AG09309 (cell line): ENCODE measurements around the gene CDKL4.
"Not testable (repeated sequence)": the region's sequence is repeated elsewhere in the genome, so short reads cannot be mapped to it uniquely, and the experiment has no call there.

Source experiments
- DNase-seq: peaks from one replicate; pipeline ENCODE4 v3.0.0-alpha.2; 2010; ENCODE audit warnings: low read depth
- H3K4me3 ChIP-seq: 2 replicates; pipeline ENCODE4 v1.5.1; 2011; ENCODE audit warnings: mild to moderate bottlenecking, low read depth, low read length, moderate library complexity; ENCODE audit not compliant: control insufficient read depth
- TF ChIP-seq, protein P1 (sequence below): IDR thresholded peaks from 2 replicates; pipeline ENCODE4 v1.5.1; 2011; ENCODE audit warnings: mild to moderate bottlenecking, low read depth, low read length, inconsistent platforms; ENCODE audit not compliant: insufficient read depth, control insufficient read depth; ENCODE audit errors: missing control alignments

The CDKL4 gene

DNA sequence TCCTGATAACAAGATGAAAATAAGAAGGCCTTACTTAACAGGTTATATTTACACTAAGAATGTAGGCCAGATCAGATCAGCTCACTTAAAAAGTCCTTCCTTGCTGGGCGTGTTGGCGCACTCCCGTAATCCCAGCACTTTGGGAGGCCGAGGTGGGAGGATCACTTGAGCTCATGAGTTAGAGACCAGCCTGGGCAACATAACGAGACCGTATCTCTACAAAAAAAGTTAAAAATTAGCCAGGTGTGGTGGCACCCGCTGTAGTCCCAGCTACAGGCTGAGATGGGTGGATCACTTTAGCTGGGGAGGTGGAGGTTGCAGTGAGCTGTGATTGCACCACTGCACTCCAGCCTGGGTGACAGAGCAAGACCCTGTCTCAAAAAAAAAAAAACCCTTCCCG, 69.7 kb downstream of the CDKL4 start:
- no peak for DNase-seq
- H3K4me3 ChIP-seq, result no peak overlapping the region
- TF ChIP-seq, protein P1, sequence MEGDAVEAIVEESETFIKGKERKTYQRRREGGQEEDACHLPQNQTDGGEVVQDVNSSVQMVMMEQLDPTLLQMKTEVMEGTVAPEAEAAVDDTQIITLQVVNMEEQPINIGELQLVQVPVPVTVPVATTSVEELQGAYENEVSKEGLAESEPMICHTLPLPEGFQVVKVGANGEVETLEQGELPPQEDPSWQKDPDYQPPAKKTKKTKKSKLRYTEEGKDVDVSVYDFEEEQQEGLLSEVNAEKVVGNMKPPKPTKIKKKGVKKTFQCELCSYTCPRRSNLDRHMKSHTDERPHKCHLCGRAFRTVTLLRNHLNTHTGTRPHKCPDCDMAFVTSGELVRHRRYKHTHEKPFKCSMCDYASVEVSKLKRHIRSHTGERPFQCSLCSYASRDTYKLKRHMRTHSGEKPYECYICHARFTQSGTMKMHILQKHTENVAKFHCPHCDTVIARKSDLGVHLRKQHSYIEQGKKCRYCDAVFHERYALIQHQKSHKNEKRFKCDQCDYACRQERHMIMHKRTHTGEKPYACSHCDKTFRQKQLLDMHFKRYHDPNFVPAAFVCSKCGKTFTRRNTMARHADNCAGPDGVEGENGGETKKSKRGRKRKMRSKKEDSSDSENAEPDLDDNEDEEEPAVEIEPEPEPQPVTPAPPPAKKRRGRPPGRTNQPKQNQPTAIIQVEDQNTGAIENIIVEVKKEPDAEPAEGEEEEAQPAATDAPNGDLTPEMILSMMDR, result no peak

DNA sequence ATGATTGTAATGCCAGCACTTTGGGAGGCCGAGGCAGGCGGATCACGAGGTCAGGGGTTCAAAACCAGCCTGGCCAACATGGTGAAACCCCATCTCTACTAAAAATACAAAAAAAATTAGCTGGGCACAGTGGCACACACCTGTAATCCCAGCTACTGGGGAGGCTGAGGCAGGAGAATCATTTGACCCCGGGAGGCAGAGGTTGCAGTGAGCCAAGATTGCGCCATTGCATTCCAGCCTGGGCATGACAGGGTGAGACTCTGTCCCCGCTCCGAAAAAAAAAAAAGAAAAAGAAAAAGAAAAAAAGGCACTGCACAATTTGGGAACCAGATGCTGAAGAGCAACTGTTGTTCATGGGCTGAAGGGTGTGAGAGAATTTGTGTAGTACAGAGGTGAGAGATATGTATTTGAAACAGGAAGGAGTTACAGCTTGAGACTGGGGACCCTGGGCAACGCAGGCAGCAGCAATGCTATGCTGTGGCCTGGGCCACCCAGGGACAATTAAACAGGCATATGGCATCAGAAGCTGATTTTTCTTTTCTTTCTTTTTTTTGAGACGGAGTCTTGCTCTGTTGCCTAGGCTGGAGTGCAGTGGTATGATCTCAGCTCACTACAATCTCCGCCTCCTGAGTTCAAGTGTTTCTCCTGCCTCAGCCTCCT, 71.6 kb downstream of the CDKL4 start:
- not testable (repeated sequence) for DNase-seq, H3K4me3 ChIP-seq

DNA sequence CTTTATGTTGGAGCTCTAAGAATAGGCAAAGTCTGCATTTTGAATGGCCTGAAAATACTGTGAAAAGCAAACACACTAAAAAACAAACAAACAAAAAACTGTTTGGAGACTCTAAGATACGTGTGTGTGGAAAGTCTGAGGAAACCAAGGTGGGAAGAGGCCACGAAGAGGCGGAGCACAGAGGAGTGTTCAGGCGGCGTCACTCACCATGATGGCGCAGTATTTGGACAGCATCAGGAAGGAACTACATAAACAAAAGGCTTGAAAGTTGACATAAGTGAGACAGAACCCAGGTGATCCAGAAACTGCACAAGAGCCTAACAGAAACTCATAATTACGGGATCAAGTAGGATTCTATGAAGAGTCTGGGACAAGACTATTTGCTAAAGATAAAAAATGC, 72.1 kb downstream of the CDKL4 start:
- TF ChIP-seq, protein P1, result no peak
- no peak overlapping the region for H3K4me3 ChIP-seq
- no peak for DNase-seq

DNA sequence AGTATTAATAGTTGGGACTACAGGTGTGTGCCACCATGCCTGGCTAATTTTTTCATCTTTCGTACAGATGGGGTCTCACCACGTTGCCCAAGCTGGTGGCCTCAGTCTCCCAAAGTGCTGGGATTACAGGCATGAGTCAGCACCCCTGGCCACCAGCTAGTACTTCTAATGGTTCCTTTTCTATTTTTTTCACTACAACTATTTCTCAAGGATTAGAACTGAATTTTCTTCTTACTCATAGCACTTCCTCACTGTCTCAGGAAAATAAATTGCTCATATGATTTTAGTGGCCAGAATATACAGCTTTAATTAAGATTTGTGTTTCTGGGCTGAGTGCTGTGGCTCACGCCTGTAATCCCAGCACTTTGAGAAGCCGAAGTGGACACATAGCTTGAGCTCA, 79.7 kb downstream of the CDKL4 start:
- DNase-seq, result no peak
- TF ChIP-seq, protein P1, result no peak

DNA sequence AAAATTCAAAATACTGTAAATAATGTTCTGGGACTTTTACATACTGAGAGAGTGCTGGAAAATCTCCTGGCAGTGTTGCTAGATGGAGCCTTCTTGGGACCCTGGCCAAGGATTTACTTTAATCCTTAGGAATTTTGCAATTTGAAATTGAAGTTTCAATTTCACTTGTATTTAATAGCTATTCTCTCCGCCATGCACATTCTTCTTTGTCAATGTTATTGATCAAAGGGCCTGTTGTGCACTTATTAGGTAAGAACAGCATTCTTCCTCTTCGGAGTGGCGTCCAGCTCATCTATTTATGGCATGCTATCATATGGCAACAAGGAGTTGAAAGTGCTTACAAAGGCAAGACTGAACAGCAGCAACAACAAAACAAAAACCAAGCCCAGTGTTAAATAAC, 82.8 kb downstream of the CDKL4 start:
- no peak overlapping the region for H3K4me3 ChIP-seq
- no peak for DNase-seq
- TF ChIP-seq, protein P1, result no peak

More for the DNA sequence above, 79.7 kb downstream of the CDKL4 start:
- no peak overlapping the region for H3K4me3 ChIP-seq

DNA sequence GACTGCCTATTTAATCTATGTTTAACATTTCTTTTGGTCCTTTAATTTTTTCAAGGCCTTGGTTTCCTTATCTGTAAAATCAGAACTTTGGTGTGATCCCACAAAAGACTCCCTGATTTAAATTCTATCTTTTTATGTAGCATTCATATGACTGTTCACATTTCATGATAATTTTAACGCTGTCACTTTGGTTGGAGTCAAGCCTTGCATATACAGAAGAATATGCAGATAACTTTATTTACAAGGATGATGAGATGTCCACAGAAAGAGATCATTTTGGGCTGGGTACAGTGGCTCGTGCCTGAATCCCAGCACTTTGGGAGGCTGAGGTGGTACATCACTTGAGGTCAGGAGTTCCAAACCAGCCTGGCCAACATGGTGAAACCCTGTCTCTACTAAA, 84.5 kb downstream of the CDKL4 start:
- no peak for DNase-seq
- TF ChIP-seq, protein P1, result no peak
- H3K4me3 ChIP-seq, result no peak overlapping the region

DNA sequence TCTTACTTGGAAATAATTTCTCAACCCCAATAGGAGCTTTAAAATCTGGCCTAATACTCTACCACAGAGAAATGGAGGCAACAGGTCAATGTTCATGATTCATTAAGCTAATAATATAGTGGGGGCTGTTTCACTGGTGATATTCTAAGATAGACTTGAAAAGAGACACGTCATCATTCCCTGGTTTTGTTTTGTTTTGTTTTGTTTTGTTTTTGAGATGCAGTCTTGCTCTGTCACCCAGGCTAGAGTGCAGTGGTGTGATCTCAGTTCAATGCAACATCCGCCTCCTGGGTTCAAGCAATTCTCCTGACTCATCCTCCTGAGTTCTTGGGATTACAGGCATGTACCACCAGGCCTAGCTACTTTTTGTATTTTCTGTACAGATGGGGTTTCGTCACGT, 85.4 kb downstream of the CDKL4 start:
- DNase-seq, result no peak
- no peak overlapping the region for H3K4me3 ChIP-seq
- TF ChIP-seq, protein P1, result no peak
